Uterus (tissue), 4 donors: ENCODE measurements around the gene MTMR1. TPM values are rescaled to one million over a fixed set of nuclear protein-coding genes. Genes with fewer than 3 reads are reported as not detected.

Experiments
- DNase-seq, 2 donors: peaks; one replicate each; pipeline ENCODE4 v3.0.0-alpha.2; 2019 to 2020
- H3K27ac ChIP-seq, 2 donors: fragments of 200-600 bp; sonication (generic); 1 replicate in 1 of 2; 2 replicates in 1 of 2; pipeline ENCODE4 v1.5.1; 2016 to 2018
- H3K27me3 ChIP-seq, 2 donors: fragments of 200-600 bp; sonication (generic); one replicate each; pipeline ENCODE4 v1.5.1; 2018 to 2019; ENCODE audit warnings: control low read depth in 1 of 2
- H3K36me3 ChIP-seq, 2 donors: fragments of 200-600 bp; sonication (generic); one replicate each; pipeline ENCODE4 v1.5.1; 2019; ENCODE audit warnings: control low read depth in 1 of 2
- H3K4me1 ChIP-seq, 2 donors: fragments of 200-600 bp; sonication (generic); one replicate each; pipeline ENCODE4 v1.5.1; 2018 to 2019; ENCODE audit warnings: control low read depth in 1 of 2
- H3K4me3 ChIP-seq, 2 donors: fragments of 200-600 bp; sonication (generic); 1 replicate in 1 of 2; 2 replicates in 1 of 2; pipeline ENCODE4 v1.5.1; 2018 to 2019; ENCODE audit warnings: mild to moderate bottlenecking in 1 of 2
- H3K9me3 ChIP-seq, 2 donors: fragments of 200-600 bp; sonication (generic); one replicate each; pipeline ENCODE4 v1.5.1; 2019; ENCODE audit warnings: control low read depth in 1 of 2
- POLR2A ChIP-seq, 2 donors: fragments of 450-650 bp; IDR thresholded peaks; one replicate each; pipeline ENCODE4 v1.6.1; 2016; ENCODE audit warnings: antibody characterized with exemption in 2 of 2, mild to moderate bottlenecking in 1 of 2, moderate library complexity in 1 of 2
- intact Hi-C: fragments of 100-400 bp; cut with DNase I; formaldehyde crosslinking; loops from one replicate; pipeline ENCODE4 v1.15.1; 2023; ENCODE audit warnings: low total_unique reads
- total RNA-seq, 4 donors: library from RNA; depleted of rRNA in 3 of 4; stranded (reverse); fragments of >200 nt in 3 of 4; gene quantifications; one replicate each; pipeline versions ENCODE4 v1.1.0 to v1.2.4, GENCODE V29; 2014 to 2023
- TF ChIP-seq, protein P1 (sequence below), 4 experiments: fragments of 200-600 bp in 2 of 4; fragments of 450-650 bp in 2 of 4; sonication (generic) in 2 of 4; IDR thresholded peaks; one replicate each; pipeline ENCODE4 v1.5.1; 2016 to 2019; ENCODE audit warnings: antibody characterized with exemption in 4 of 4, mild to moderate bottlenecking in 2 of 4, moderate library complexity in 1 of 4
- donor health status: DM: yes; HTN: yes; CAD: no.

The MTMR1 gene
- total RNA-seq, 4 donors from 2014 or later = 1.2 to 32.1 (median 20.6) TPM

DNA sequence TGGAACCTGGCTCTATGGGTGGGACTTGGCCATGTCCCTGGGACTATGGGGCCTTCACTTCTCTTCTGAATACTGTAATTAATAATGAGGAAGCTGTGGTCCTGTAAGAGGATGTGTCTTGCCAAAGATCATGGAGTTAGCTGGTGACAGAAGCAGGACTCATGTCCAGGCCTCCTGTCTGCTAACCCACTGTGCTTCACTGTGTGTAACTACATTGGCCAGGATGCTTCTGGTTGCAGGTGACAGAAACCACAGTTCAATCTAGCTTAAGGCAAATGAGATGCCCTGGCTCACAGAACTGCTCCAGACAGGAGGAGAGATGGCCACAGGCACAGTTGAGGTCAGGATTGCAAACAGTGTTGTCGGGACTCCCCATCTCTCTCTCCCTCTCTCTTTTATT lies 3.1 kb downstream of the MTMR1 start:
- no peaks in the 10 kb centered on the region for H3K27me3 ChIP-seq
- no peak overlapping the region for H3K27ac ChIP-seq
- intact Hi-C loops = no loop called here
- no peaks in the 10 kb centered on the region for H3K9me3 ChIP-seq
- H3K4me1 ChIP-seq = no peaks in the 10 kb centered on the region
- TF ChIP-seq, protein P1, sequence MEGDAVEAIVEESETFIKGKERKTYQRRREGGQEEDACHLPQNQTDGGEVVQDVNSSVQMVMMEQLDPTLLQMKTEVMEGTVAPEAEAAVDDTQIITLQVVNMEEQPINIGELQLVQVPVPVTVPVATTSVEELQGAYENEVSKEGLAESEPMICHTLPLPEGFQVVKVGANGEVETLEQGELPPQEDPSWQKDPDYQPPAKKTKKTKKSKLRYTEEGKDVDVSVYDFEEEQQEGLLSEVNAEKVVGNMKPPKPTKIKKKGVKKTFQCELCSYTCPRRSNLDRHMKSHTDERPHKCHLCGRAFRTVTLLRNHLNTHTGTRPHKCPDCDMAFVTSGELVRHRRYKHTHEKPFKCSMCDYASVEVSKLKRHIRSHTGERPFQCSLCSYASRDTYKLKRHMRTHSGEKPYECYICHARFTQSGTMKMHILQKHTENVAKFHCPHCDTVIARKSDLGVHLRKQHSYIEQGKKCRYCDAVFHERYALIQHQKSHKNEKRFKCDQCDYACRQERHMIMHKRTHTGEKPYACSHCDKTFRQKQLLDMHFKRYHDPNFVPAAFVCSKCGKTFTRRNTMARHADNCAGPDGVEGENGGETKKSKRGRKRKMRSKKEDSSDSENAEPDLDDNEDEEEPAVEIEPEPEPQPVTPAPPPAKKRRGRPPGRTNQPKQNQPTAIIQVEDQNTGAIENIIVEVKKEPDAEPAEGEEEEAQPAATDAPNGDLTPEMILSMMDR (IDR thresholded peaks at IDR 0.05) = no peak
- TF ChIP-seq POLR2A (IDR thresholded peaks at IDR 0.05) = no peak
- H3K4me3 ChIP-seq = no peak overlapping the region
- DNase-seq = no peak
- no peaks in the 10 kb centered on the region for H3K36me3 ChIP-seq

DNA sequence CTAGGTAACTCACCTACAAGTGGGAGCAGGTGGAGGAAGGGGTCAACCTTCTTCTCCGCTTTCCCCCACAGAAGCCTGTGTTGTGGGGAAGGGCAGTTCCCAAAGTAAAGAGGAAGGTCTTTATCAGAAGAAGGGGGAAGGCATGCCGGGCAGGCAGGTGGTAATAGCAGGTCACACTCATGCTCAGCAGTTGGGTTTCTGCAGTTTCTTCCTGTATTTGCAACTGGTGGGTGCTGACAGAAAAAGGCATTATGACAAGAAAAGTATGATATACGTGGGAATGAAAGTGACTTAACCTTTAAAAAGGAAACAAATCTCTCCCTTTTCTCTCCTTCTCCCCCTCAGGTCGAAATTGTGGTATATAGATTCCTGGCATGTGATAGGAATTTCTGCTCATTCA lies 3.7 kb downstream of the MTMR1 start:
- no peak for TF ChIP-seq POLR2A (IDR thresholded peaks at IDR 0.05)
- TF ChIP-seq, protein P1 (IDR thresholded peaks at IDR 0.05) = no peak
- no peak for DNase-seq
- no peaks in the 10 kb centered on the region for H3K9me3 ChIP-seq
- H3K4me1 ChIP-seq = no peaks in the 10 kb centered on the region
- H3K36me3 ChIP-seq = no peaks in the 10 kb centered on the region
- H3K27ac ChIP-seq = no peak overlapping the region
- H3K27me3 ChIP-seq = no peaks in the 10 kb centered on the region
- no peak overlapping the region for H3K4me3 ChIP-seq
- intact Hi-C loops = no loop called here

DNA sequence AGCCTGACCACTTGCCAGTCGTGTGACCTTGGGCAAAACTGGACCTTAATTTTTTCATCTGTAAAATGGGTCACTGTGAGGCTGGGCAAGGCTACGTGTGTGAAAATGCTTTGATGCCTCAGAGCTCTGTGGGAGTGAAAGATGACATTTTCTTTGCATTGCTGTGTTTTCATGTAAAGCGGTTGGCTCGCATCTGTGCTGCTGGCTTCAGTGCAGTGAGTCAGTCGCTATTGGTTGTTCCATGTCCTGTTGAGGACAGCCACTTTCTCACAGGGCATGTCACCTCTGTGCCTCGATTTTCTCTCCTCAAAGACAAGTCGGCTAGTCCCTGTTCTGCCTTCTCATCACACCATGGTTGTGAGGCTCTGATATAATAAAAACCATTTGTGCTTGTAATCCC lies 4.4 kb downstream of the MTMR1 start:
- intact Hi-C loops = no loop called here
- no peak overlapping the region for H3K27ac ChIP-seq
- no peaks in the 10 kb centered on the region for H3K9me3 ChIP-seq
- no peaks in the 10 kb centered on the region for H3K4me1 ChIP-seq
- H3K4me3 ChIP-seq = no peak overlapping the region
- no peak for DNase-seq
- no peak for TF ChIP-seq POLR2A (IDR thresholded peaks at IDR 0.05)
- TF ChIP-seq, protein P1 (IDR thresholded peaks at IDR 0.05) = no peak
- no peaks in the 10 kb centered on the region for H3K27me3 ChIP-seq
- H3K36me3 ChIP-seq = no peaks in the 10 kb centered on the region

DNA sequence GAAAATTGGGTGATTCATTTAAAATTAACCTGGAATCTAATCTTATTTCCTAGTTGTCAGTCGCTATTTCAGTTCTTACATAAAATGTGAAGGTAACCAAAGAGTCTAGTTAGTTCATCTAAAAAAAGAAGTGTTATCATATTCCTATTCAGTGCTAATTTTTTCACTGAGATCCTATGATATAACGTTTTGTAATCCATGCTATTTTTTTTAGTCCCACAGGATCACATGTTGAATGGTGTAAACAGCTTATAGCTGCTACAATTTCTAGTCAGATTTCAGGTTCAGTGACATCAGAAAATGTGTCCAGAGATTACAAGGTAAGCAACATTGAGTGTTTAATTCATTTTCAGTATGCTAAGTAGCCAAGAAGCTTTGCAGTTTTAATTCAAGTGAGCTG lies 5.8 kb downstream of the MTMR1 start:
- H3K36me3 ChIP-seq = no peaks in the 10 kb centered on the region
- no peak overlapping the region for H3K4me3 ChIP-seq
- H3K27ac ChIP-seq = no peak overlapping the region
- no peaks in the 10 kb centered on the region for H3K27me3 ChIP-seq
- H3K9me3 ChIP-seq = no peaks in the 10 kb centered on the region
- TF ChIP-seq, protein P1 (IDR thresholded peaks at IDR 0.05) = no peak
- no peak for TF ChIP-seq POLR2A (IDR thresholded peaks at IDR 0.05)
- intact Hi-C loops = no loop called here
- DNase-seq = no peak
- no peaks in the 10 kb centered on the region for H3K4me1 ChIP-seq

DNA sequence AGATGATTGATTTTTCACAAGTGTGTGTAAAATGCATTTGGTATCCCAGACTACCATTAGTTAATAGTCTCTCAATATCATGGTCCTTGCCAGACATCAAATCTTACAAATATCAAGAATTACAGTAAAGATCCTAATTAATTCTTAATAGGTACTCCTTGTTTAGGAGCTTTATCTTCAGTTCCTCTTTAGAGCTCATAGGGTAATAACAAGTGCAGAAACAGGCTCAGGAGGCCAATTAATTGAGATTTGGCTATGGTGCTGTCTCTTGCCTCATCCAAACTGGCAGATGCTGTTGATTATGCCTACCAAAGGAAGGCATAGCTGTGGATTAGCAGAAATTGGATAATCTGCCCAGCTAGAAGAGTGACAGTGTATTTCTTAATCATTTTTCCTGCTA lies 6.9 kb downstream of the MTMR1 start:
- no peaks in the 10 kb centered on the region for H3K27me3 ChIP-seq
- intact Hi-C loops = no loop called here
- H3K27ac ChIP-seq = no peak overlapping the region
- no peaks in the 10 kb centered on the region for H3K36me3 ChIP-seq
- H3K4me3 ChIP-seq = no peak overlapping the region
- no peaks in the 10 kb centered on the region for H3K4me1 ChIP-seq
- no peaks in the 10 kb centered on the region for H3K9me3 ChIP-seq
- DNase-seq = no peak
- TF ChIP-seq, protein P1 (IDR thresholded peaks at IDR 0.05) = no peak
- no peak for TF ChIP-seq POLR2A (IDR thresholded peaks at IDR 0.05)
